H1 (cell line): ENCODE results near the gene LIPC. TPM values are rescaled to one million over a fixed set of nuclear protein-coding genes. Genes with fewer than 3 reads are reported as not detected.

Source experiments
- BRCA1 ChIP-seq: IDR thresholded peaks from 2 replicates; pipeline ENCODE4 v1.6.1; 2012; ENCODE audit warnings: low read depth, low read length, improper control_type of control experiment
- RNF2 ChIP-seq: fragments of 200-900, 300-1000 bp; sonication (generic); IDR thresholded peaks from 2 replicates; pipeline ENCODE4 v1.7.1; 2016; ENCODE audit warnings: borderline replicate concordance, low read depth, mild to moderate bottlenecking, antibody characterized with exemption, low read length; ENCODE audit not compliant: poor library complexity, severe bottlenecking; ENCODE audit errors: missing control alignments
- RXRA ChIP-seq: IDR thresholded peaks from 2 replicates; pipeline ENCODE4 v1.6.1; 2011; ENCODE audit warnings: low read depth, mild to moderate bottlenecking, low read length, moderate library complexity; ENCODE audit not compliant: insufficient read depth
- polyA plus RNA-seq, 7 experiments: library from polyadenylated mRNA; depleted of rRNA in 3 of 7; stranded (reverse) in 5 of 7; unstranded in 2 of 7; fragments of >200 nt in 5 of 7; fragments of 200-250 nt in 2 of 7; gene quantifications; 1 replicate in 5 of 7; 2 replicates in 1 of 7; 4 replicates in 1 of 7; pipeline versions ENCODE4 v1.2.1 to v1.2.3, GENCODE V29; 2011 to 2013; ENCODE audit warnings: missing spikeins in 2 of 7, mixed read lengths in 2 of 7
- total RNA-seq: library from RNA; stranded (reverse); fragmentation: NEBNext Ultra II Directional; extraction: Animal tissue kit (Norgen Biotek cat#: 25700); gene quantifications from 2 replicates; pipeline ENCODE4 v1.2.1, GENCODE V29; 2021
- TF ChIP-seq, protein P1 (sequence below): fragments of 300-600 bp; sonication (generic); IDR thresholded peaks from 2 replicates; pipeline ENCODE4 v1.7.1; 2012; ENCODE audit warnings: low read length, moderate library complexity, mild to moderate bottlenecking, inconsistent platforms; ENCODE audit not compliant: insufficient replicate concordance
- TF ChIP-seq, protein P2 (sequence below), 3 experiments: IDR thresholded peaks; 1 replicate in 2 of 3; 2 replicates in 1 of 3; pipeline versions ENCODE4 v1.5.1 to v1.6.1; 2011; ENCODE audit warnings: low read length in 3 of 3, mild to moderate bottlenecking in 3 of 3, inconsistent platforms in 2 of 3, low read depth in 1 of 3, moderate library complexity in 1 of 3; ENCODE audit not compliant: insufficient read depth in 1 of 3; ENCODE audit errors: control extremely low read depth in 1 of 3

LIPC gene
- total and polyA plus RNA-seq, 2 of the 8 experiments (the other 6 are each of a cell fraction or from before 2014, with no cell fraction given): not detected

DNA sequence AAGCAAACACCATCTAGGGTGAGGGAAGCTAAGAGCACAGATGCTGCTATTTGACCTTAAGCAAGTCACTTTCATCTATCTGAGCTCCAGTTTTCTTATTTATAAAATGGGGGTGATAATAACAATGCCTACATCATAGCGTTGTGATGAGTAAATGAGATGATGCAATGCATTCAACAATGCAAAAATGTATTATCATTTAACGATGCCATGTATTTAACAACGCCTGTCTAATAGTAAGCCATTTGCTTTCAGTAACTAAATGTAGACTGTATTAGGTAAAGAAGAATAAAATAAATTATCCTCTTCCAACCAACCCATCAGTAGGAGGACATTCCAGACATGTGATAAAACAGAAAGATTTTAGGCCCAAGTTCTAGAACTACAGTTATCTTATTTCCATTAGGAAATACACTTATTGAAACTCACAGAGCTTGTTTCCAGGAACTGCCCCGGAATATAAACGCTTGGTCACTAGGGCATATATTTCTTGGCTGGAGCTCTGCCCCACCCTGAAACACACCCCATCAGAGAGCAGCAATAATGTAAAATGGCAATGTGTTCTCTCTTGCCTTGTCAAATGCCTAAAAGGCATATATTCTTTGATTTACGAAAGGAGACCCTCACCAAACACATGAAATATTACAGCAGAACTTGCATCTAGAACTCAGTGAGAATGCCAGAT lies 128.3 kb downstream of the LIPC start (continued):
- TF ChIP-seq, protein P1, sequence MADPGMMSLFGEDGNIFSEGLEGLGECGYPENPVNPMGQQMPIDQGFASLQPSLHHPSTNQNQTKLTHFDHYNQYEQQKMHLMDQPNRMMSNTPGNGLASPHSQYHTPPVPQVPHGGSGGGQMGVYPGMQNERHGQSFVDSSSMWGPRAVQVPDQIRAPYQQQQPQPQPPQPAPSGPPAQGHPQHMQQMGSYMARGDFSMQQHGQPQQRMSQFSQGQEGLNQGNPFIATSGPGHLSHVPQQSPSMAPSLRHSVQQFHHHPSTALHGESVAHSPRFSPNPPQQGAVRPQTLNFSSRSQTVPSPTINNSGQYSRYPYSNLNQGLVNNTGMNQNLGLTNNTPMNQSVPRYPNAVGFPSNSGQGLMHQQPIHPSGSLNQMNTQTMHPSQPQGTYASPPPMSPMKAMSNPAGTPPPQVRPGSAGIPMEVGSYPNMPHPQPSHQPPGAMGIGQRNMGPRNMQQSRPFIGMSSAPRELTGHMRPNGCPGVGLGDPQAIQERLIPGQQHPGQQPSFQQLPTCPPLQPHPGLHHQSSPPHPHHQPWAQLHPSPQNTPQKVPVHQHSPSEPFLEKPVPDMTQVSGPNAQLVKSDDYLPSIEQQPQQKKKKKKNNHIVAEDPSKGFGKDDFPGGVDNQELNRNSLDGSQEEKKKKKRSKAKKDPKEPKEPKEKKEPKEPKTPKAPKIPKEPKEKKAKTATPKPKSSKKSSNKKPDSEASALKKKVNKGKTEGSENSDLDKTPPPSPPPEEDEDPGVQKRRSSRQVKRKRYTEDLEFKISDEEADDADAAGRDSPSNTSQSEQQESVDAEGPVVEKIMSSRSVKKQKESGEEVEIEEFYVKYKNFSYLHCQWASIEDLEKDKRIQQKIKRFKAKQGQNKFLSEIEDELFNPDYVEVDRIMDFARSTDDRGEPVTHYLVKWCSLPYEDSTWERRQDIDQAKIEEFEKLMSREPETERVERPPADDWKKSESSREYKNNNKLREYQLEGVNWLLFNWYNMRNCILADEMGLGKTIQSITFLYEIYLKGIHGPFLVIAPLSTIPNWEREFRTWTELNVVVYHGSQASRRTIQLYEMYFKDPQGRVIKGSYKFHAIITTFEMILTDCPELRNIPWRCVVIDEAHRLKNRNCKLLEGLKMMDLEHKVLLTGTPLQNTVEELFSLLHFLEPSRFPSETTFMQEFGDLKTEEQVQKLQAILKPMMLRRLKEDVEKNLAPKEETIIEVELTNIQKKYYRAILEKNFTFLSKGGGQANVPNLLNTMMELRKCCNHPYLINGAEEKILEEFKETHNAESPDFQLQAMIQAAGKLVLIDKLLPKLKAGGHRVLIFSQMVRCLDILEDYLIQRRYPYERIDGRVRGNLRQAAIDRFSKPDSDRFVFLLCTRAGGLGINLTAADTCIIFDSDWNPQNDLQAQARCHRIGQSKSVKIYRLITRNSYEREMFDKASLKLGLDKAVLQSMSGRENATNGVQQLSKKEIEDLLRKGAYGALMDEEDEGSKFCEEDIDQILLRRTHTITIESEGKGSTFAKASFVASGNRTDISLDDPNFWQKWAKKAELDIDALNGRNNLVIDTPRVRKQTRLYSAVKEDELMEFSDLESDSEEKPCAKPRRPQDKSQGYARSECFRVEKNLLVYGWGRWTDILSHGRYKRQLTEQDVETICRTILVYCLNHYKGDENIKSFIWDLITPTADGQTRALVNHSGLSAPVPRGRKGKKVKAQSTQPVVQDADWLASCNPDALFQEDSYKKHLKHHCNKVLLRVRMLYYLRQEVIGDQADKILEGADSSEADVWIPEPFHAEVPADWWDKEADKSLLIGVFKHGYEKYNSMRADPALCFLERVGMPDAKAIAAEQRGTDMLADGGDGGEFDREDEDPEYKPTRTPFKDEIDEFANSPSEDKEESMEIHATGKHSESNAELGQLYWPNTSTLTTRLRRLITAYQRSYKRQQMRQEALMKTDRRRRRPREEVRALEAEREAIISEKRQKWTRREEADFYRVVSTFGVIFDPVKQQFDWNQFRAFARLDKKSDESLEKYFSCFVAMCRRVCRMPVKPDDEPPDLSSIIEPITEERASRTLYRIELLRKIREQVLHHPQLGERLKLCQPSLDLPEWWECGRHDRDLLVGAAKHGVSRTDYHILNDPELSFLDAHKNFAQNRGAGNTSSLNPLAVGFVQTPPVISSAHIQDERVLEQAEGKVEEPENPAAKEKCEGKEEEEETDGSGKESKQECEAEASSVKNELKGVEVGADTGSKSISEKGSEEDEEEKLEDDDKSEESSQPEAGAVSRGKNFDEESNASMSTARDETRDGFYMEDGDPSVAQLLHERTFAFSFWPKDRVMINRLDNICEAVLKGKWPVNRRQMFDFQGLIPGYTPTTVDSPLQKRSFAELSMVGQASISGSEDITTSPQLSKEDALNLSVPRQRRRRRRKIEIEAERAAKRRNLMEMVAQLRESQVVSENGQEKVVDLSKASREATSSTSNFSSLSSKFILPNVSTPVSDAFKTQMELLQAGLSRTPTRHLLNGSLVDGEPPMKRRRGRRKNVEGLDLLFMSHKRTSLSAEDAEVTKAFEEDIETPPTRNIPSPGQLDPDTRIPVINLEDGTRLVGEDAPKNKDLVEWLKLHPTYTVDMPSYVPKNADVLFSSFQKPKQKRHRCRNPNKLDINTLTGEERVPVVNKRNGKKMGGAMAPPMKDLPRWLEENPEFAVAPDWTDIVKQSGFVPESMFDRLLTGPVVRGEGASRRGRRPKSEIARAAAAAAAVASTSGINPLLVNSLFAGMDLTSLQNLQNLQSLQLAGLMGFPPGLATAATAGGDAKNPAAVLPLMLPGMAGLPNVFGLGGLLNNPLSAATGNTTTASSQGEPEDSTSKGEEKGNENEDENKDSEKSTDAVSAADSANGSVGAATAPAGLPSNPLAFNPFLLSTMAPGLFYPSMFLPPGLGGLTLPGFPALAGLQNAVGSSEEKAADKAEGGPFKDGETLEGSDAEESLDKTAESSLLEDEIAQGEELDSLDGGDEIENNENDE: no peak
- TF ChIP-seq RXRA (no peak), BRCA1 (no peak), RNF2 (no peak)
- TF ChIP-seq, protein P2, sequence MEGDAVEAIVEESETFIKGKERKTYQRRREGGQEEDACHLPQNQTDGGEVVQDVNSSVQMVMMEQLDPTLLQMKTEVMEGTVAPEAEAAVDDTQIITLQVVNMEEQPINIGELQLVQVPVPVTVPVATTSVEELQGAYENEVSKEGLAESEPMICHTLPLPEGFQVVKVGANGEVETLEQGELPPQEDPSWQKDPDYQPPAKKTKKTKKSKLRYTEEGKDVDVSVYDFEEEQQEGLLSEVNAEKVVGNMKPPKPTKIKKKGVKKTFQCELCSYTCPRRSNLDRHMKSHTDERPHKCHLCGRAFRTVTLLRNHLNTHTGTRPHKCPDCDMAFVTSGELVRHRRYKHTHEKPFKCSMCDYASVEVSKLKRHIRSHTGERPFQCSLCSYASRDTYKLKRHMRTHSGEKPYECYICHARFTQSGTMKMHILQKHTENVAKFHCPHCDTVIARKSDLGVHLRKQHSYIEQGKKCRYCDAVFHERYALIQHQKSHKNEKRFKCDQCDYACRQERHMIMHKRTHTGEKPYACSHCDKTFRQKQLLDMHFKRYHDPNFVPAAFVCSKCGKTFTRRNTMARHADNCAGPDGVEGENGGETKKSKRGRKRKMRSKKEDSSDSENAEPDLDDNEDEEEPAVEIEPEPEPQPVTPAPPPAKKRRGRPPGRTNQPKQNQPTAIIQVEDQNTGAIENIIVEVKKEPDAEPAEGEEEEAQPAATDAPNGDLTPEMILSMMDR (IDR thresholded peaks at IDR 0.05; ENCODE audit: control extremely low read depth in 1 of 3, insufficient read depth in 1 of 3, low read depth in 1 of 3, low read length in 3 of 3): no peak
